GM13976 (cell line): ENCODE results near the gene RGL1.

ENCODE experiments used
- DNase-seq: peaks from one replicate; pipeline ENCODE4 v3.0.0; 2012; ENCODE audit warnings: low spot score
- CTCF ChIP-seq: IDR thresholded peaks from 2 replicates; pipeline ENCODE4 v1.5.1; 2012; ENCODE audit warnings: borderline replicate concordance, mild to moderate bottlenecking; ENCODE audit not compliant: insufficient read depth; ENCODE audit errors: extremely low read depth, missing control alignments, control extremely low read depth
- in situ Hi-C: fragments of 300-500 bp; cut with MboI; formaldehyde crosslinking; loops from one replicate; pipeline ENCODE4 v1.12.0; 2022; ENCODE audit warnings: low sequenced_read_pairs, mixed read lengths, inconsistent platforms; ENCODE audit not compliant: unreplicated experiment

Gene RGL1

GRCh38 chr1:183801649-183802048, 3.3 kb upstream of the RGL1 start:
- no peak for TF ChIP-seq CTCF
- in situ Hi-C loops, result no loop called here
- DNase-seq, result no peak

- TF ChIP-seq CTCF, result no peak
- DNase-seq, result no peak
- in situ Hi-C loops, result no loop called here
These were observed 533 bp upstream of the RGL1 start for GRCh38 chr1:183804387-183804786.

GRCh38 chr1:183806125-183806524, 1.2 kb downstream of the RGL1 start:
- in situ Hi-C loops, result no loop called here
- DNase-seq, result no peak
- TF ChIP-seq CTCF, result no peak

- DNase-seq, result no peak
- no peak for TF ChIP-seq CTCF
- in situ Hi-C loops, result no loop called here
These were observed 1.8 kb downstream of the RGL1 start for GRCh38 chr1:183806675-183807074.

- in situ Hi-C loops, result no loop called here
- no peak for TF ChIP-seq CTCF
- DNase-seq, result peak; percentile 47
These were observed 2.7 kb downstream of the RGL1 start for GRCh38 chr1:183807549-183808168.

- TF ChIP-seq CTCF, result no peak
- DNase-seq, result no peak
- in situ Hi-C loops, result no loop called here
These were observed 3.5 kb downstream of the RGL1 start for GRCh38 chr1:183808296-183809027.

- TF ChIP-seq CTCF, result no peak
- in situ Hi-C loops, result no loop called here
These were observed 5.2 kb downstream of the RGL1 start for GRCh38 chr1:183810121-183810520.

More at GRCh38 chr1:183810121-183810520, 5.2 kb downstream of the RGL1 start:
- no peak for DNase-seq
